WTC11 (cell line): Measurements from ENCODE around the gene PHF21B. TPM values are rescaled to one million over a fixed set of nuclear protein-coding genes. Genes with fewer than 3 reads are reported as not detected.

Experiments
- EMX1 ChIP-seq: fragments of 250-450 bp; sonication (Bioruptor Pico); IDR thresholded peaks from 2 replicates; pipeline ENCODE4 v1.8.0; 2021; ENCODE audit warnings: mild to moderate bottlenecking
- FOXJ3 ChIP-seq: sonication (generic); formaldehyde crosslinking; IDR thresholded peaks from 2 replicates; pipeline ENCODE4 v1.9.0; 2021; ENCODE audit warnings: missing genetic modification reagents, mild to moderate bottlenecking, borderline replicate concordance
- GABPB1 ChIP-seq: sonication (generic); formaldehyde crosslinking; IDR thresholded peaks from 2 replicates; pipeline ENCODE4 v1.8.1; 2023; ENCODE audit warnings: mild to moderate bottlenecking, missing genetic modification reagents
- NFE2L1 ChIP-seq: sonication (generic); formaldehyde crosslinking; IDR thresholded peaks from 2 replicates; pipeline ENCODE4 v1.8.1; 2023; ENCODE audit warnings: missing genetic modification reagents
- SOX15 ChIP-seq: fragments of 250-450 bp; sonication (Bioruptor Pico); IDR thresholded peaks from 2 replicates; pipeline ENCODE4 v1.9.0; 2021; ENCODE audit warnings: mild to moderate bottlenecking
- ZNF138 ChIP-seq: sonication (generic); formaldehyde crosslinking; conservative IDR thresholded peaks from 2 replicates; pipeline ENCODE4 v1.8.1; 2022; ENCODE audit warnings: mild to moderate bottlenecking, moderate library complexity, missing genetic modification reagents
- total RNA-seq: library from RNA; stranded (reverse); gene quantifications from 3 replicates; pipeline ENCODE4 v1.2.3, GENCODE V29; 2021
- TF ChIP-seq, protein P1 (sequence below): sonication (generic); formaldehyde crosslinking; IDR thresholded peaks from 2 replicates; pipeline ENCODE4 v1.8.1; 2023; ENCODE audit warnings: mild to moderate bottlenecking, missing genetic modification reagents
- TF ChIP-seq, protein P2 (sequence below): sonication (generic); formaldehyde crosslinking; IDR thresholded peaks from 2 replicates; pipeline ENCODE4 v1.8.0; 2022; ENCODE audit warnings: mild to moderate bottlenecking, missing genetic modification reagents
- TF ChIP-seq, protein P3 (sequence below): sonication (generic); formaldehyde crosslinking; IDR thresholded peaks from 2 replicates; pipeline ENCODE4 v1.8.1; 2023; ENCODE audit warnings: mild to moderate bottlenecking, missing genetic modification reagents, moderate library complexity
- TF ChIP-seq, protein P4 (sequence below): sonication (generic); formaldehyde crosslinking; IDR thresholded peaks from 2 replicates; pipeline ENCODE4 v1.8.0; 2023; ENCODE audit warnings: missing genetic modification reagents, mild to moderate bottlenecking, borderline replicate concordance
- TF ChIP-seq, protein P5 (sequence below): sonication (generic); formaldehyde crosslinking; IDR thresholded peaks from 2 replicates; pipeline ENCODE4 v1.8.1; 2023; ENCODE audit warnings: mild to moderate bottlenecking, missing genetic modification reagents, moderate library complexity
- TF ChIP-seq, protein P6 (sequence below): fragments of 250-450 bp; sonication (Bioruptor Pico); IDR thresholded peaks from 2 replicates; pipeline ENCODE4 v1.9.0; 2021; ENCODE audit warnings: mild to moderate bottlenecking
- TF ChIP-seq, protein P7 (sequence below): fragments of 250-450 bp; sonication (Bioruptor Pico); IDR thresholded peaks from 2 replicates; pipeline ENCODE4 v1.8.0; 2021; ENCODE audit warnings: mild to moderate bottlenecking
- TF ChIP-seq, protein P8 (sequence below): fragments of 250-450 bp; sonication (Bioruptor Pico); conservative IDR thresholded peaks from 2 replicates; pipeline ENCODE4 v1.9.0; 2021; ENCODE audit warnings: mild to moderate bottlenecking

PHF21B gene
- total RNA-seq, 1 experiment from 2014 or later: 107 TPM

DNA sequence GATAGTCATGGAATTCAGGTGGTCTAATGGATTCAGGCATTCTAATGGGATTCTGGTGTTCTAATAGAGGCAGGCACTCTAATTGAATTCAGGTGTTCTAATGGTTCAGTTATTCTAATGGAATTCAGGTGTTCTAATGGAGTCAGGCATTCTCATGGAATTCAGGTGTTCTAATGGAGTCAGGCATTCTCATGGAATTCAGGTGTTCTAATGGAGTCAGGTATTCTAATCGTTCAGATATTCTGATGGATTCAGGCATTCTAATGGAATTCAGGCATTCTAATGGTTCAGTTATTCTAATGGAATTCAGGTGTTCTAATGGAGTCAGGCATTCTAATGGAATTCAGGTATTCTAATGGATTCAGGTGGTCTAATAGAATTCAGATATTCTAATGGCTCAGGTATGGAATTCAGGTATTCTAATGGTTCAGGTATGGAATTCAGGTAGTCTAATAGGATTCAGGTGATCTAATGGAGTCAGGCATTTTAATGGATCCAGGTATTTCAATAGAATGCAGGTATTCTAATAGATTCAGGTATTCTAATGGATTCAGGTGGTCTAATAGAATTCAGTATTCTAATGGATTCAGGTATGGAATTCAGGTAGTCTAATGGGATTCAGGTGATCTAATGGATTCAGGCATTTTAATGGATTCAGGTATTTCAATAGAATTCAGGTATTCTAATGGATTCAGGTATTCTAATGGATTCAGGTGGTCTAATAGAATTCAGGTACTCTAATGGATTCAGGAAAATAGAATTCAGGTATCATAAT lies 22.0 kb upstream of the PHF21B start (continued):
- TF ChIP-seq, protein P1, sequence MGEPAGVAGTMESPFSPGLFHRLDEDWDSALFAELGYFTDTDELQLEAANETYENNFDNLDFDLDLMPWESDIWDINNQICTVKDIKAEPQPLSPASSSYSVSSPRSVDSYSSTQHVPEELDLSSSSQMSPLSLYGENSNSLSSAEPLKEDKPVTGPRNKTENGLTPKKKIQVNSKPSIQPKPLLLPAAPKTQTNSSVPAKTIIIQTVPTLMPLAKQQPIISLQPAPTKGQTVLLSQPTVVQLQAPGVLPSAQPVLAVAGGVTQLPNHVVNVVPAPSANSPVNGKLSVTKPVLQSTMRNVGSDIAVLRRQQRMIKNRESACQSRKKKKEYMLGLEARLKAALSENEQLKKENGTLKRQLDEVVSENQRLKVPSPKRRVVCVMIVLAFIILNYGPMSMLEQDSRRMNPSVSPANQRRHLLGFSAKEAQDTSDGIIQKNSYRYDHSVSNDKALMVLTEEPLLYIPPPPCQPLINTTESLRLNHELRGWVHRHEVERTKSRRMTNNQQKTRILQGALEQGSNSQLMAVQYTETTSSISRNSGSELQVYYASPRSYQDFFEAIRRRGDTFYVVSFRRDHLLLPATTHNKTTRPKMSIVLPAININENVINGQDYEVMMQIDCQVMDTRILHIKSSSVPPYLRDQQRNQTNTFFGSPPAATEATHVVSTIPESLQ (CRISPR knock-in tag): no peak
- TF ChIP-seq, protein P2, sequence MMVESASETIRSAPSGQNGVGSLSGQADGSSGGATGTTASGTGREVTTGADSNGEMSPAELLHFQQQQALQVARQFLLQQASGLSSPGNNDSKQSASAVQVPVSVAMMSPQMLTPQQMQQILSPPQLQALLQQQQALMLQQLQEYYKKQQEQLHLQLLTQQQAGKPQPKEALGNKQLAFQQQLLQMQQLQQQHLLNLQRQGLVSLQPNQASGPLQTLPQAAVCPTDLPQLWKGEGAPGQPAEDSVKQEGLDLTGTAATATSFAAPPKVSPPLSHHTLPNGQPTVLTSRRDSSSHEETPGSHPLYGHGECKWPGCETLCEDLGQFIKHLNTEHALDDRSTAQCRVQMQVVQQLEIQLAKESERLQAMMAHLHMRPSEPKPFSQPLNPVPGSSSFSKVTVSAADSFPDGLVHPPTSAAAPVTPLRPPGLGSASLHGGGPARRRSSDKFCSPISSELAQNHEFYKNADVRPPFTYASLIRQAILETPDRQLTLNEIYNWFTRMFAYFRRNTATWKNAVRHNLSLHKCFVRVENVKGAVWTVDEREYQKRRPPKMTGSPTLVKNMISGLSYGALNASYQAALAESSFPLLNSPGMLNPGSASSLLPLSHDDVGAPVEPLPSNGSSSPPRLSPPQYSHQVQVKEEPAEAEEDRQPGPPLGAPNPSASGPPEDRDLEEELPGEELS: no peak
- TF ChIP-seq, protein P3, sequence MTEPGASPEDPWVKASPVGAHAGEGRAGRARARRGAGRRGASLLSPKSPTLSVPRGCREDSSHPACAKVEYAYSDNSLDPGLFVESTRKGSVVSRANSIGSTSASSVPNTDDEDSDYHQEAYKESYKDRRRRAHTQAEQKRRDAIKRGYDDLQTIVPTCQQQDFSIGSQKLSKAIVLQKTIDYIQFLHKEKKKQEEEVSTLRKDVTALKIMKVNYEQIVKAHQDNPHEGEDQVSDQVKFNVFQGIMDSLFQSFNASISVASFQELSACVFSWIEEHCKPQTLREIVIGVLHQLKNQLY (CRISPR knock-in tag): no peak
- TF ChIP-seq, protein P4, sequence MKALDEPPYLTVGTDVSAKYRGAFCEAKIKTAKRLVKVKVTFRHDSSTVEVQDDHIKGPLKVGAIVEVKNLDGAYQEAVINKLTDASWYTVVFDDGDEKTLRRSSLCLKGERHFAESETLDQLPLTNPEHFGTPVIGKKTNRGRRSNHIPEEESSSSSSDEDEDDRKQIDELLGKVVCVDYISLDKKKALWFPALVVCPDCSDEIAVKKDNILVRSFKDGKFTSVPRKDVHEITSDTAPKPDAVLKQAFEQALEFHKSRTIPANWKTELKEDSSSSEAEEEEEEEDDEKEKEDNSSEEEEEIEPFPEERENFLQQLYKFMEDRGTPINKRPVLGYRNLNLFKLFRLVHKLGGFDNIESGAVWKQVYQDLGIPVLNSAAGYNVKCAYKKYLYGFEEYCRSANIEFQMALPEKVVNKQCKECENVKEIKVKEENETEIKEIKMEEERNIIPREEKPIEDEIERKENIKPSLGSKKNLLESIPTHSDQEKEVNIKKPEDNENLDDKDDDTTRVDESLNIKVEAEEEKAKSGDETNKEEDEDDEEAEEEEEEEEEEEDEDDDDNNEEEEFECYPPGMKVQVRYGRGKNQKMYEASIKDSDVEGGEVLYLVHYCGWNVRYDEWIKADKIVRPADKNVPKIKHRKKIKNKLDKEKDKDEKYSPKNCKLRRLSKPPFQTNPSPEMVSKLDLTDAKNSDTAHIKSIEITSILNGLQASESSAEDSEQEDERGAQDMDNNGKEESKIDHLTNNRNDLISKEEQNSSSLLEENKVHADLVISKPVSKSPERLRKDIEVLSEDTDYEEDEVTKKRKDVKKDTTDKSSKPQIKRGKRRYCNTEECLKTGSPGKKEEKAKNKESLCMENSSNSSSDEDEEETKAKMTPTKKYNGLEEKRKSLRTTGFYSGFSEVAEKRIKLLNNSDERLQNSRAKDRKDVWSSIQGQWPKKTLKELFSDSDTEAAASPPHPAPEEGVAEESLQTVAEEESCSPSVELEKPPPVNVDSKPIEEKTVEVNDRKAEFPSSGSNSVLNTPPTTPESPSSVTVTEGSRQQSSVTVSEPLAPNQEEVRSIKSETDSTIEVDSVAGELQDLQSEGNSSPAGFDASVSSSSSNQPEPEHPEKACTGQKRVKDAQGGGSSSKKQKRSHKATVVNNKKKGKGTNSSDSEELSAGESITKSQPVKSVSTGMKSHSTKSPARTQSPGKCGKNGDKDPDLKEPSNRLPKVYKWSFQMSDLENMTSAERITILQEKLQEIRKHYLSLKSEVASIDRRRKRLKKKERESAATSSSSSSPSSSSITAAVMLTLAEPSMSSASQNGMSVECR (CRISPR knock-in tag): no peak
- TF ChIP-seq, protein P5, sequence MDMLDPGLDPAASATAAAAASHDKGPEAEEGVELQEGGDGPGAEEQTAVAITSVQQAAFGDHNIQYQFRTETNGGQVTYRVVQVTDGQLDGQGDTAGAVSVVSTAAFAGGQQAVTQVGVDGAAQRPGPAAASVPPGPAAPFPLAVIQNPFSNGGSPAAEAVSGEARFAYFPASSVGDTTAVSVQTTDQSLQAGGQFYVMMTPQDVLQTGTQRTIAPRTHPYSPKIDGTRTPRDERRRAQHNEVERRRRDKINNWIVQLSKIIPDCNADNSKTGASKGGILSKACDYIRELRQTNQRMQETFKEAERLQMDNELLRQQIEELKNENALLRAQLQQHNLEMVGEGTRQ (CRISPR knock-in tag): no peak
- no peak for TF ChIP-seq GABPB1 (CRISPR knock-in tag)
- TF ChIP-seq ZNF138 (CRISPR knock-in tag): no peak
- TF ChIP-seq, protein P6, sequence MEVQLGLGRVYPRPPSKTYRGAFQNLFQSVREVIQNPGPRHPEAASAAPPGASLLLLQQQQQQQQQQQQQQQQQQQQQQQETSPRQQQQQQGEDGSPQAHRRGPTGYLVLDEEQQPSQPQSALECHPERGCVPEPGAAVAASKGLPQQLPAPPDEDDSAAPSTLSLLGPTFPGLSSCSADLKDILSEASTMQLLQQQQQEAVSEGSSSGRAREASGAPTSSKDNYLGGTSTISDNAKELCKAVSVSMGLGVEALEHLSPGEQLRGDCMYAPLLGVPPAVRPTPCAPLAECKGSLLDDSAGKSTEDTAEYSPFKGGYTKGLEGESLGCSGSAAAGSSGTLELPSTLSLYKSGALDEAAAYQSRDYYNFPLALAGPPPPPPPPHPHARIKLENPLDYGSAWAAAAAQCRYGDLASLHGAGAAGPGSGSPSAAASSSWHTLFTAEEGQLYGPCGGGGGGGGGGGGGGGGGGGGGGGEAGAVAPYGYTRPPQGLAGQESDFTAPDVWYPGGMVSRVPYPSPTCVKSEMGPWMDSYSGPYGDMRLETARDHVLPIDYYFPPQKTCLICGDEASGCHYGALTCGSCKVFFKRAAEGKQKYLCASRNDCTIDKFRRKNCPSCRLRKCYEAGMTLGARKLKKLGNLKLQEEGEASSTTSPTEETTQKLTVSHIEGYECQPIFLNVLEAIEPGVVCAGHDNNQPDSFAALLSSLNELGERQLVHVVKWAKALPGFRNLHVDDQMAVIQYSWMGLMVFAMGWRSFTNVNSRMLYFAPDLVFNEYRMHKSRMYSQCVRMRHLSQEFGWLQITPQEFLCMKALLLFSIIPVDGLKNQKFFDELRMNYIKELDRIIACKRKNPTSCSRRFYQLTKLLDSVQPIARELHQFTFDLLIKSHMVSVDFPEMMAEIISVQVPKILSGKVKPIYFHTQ (CRISPR knock-in tag): no peak
- TF ChIP-seq, protein P7, sequence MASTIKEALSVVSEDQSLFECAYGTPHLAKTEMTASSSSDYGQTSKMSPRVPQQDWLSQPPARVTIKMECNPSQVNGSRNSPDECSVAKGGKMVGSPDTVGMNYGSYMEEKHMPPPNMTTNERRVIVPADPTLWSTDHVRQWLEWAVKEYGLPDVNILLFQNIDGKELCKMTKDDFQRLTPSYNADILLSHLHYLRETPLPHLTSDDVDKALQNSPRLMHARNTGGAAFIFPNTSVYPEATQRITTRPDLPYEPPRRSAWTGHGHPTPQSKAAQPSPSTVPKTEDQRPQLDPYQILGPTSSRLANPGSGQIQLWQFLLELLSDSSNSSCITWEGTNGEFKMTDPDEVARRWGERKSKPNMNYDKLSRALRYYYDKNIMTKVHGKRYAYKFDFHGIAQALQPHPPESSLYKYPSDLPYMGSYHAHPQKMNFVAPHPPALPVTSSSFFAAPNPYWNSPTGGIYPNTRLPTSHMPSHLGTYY (CRISPR knock-in tag): no peak
- no peak for TF ChIP-seq EMX1 (CRISPR knock-in tag)
- TF ChIP-seq SOX15 (CRISPR knock-in tag): no peak
- no peak for TF ChIP-seq NFE2L1 (CRISPR knock-in tag)
- TF ChIP-seq, protein P8, sequence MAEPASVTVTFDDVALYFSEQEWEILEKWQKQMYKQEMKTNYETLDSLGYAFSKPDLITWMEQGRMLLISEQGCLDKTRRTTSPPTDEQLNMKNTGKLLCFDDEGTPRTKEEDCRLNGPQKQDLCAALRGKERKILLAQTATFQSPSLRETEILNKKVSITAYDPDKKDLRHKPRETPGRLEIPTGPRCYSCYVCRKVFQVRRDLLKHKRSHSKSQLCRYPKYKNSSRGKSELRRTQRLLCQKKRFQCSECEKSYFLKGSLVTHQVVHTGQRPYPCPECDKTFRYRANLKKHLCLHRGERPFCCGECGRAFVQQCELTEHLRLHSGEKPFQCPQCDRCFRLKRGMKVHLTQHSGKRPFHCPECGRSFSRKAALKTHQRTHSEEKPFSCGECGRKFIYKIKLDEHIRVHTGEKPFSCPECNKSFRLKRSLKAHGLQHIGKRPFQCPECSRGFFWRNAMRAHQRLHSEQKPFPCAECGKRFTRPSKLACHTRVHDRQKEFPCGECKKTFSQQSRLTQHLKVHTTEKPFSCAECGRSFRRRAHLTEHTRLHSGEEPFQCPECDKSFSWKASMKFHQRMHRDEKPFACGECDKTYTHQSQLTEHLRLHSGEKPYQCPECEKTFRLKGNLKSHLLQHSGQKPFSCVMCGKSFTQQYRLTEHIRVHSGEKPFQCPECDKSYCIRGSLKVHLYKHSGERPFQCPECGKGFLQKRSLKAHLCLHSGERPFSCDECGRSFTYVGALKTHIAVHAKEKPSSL (CRISPR knock-in tag): no peak
- no peak for TF ChIP-seq FOXJ3
- TF ChIP-seq, all 79 proteins: peak for 6
